T-cell (primary cell): Measurements from ENCODE around the gene IMMP1L. TPM values are rescaled to one million over a fixed set of nuclear protein-coding genes. Genes with fewer than 3 reads are reported as not detected.
A peak's percentile ranks its signal among the peaks of the same experiment; 100 is the strongest.

Experiments used
- ATAC-seq, 4 experiments: fragments of 200-7000 bp in 3 of 4; fragments of 150-1000 bp in 1 of 4; cut with Tn5 transposase; replicated peaks in 1 of 4; 1 replicate in 3 of 4; 2 replicates in 1 of 4; pipeline ENCODE4 v1.10.0; 2021; ENCODE audit warnings: moderate library complexity in 3 of 4, mild to moderate bottlenecking in 2 of 4, moderate number of reproducible peaks in 1 of 4
- CTCF ChIA-PET, 2 donors: fragments of 300-600 bp; sonication (Branson Sonifier 250); formaldehyde crosslinking; loops; one replicate each; lab custom pipeline; 2022; ENCODE audit warnings: antibody characterized with exemption in 2 of 2; lab: Charles Lee
- POLR2A ChIA-PET, 2 donors: fragments of 300-600 bp; sonication (Branson Sonifier 250); formaldehyde crosslinking; loops; one replicate each; lab custom pipeline; 2022; ENCODE audit warnings: antibody characterized with exemption in 2 of 2; lab: Charles Lee
- DNase-seq, 35 experiments: peaks; one replicate each; pipeline versions ENCODE4 v3.0.0 to v3.0.0-alpha.2; 2013 to 2023
- H3K27ac ChIP-seq: one replicate; pipeline ENCODE4 v1.5.1; 2013; ENCODE audit warnings: low read length
- H3K27me3 ChIP-seq, 2 experiments: replicated peaks in 1 of 2; 1 replicate in 1 of 2; 2 replicates in 1 of 2; pipeline versions ENCODE4 v1.6.1 to v1.7.0; 2013; ENCODE audit warnings: low read length in 1 of 2, mixed read lengths in 1 of 2; ENCODE audit not compliant: control insufficient read depth in 2 of 2, insufficient read depth in 2 of 2; ENCODE audit errors: extremely low read depth in 1 of 2
- H3K36me3 ChIP-seq, 2 donors: 1 replicate in 1 of 2; 2 replicates in 1 of 2; pipeline versions ENCODE4 v1.6.1 to v1.7.0; 2013; ENCODE audit warnings: low read length in 1 of 2; ENCODE audit not compliant: control insufficient read depth in 2 of 2, insufficient read depth in 1 of 2; ENCODE audit errors: extremely low read depth in 1 of 2
- H3K4me1 ChIP-seq, 2 experiments: 1 replicate in 1 of 2; 2 replicates in 1 of 2; pipeline versions ENCODE4 v1.6.1 to v1.7.0; 2013; ENCODE audit warnings: low read length in 2 of 2, mixed read lengths in 1 of 2; ENCODE audit not compliant: insufficient read depth in 2 of 2, control insufficient read depth in 1 of 2; ENCODE audit errors: extremely low read depth in 1 of 2
- H3K4me3 ChIP-seq, 2 donors: 1 replicate in 1 of 2; 2 replicates in 1 of 2; pipeline versions ENCODE4 v1.5.1 to v1.7.0; 2013; ENCODE audit warnings: mild to moderate bottlenecking in 2 of 2, low read length in 1 of 2, moderate library complexity in 1 of 2; ENCODE audit not compliant: control insufficient read depth in 1 of 2; ENCODE audit errors: extremely low read depth in 1 of 2
- H3K9me3 ChIP-seq: 2 replicates; pipeline ENCODE4 v1.7.0; 2013
- H3K27ac Mint-ChIP-seq, 2 donors: one replicate each; pipeline ENCODE4 v1.8.0; 2020 to 2021; ENCODE audit warnings: mild to moderate bottlenecking in 2 of 2, mixed read lengths in 2 of 2
- H3K27me3 Mint-ChIP-seq, 2 donors: one replicate each; pipeline ENCODE4 v1.8.0; 2021 to 2022; ENCODE audit warnings: mixed read lengths in 2 of 2
- H3K36me3 Mint-ChIP-seq: one replicate; pipeline ENCODE4 v1.8.0; 2021; ENCODE audit warnings: mixed read lengths
- H3K4me1 Mint-ChIP-seq, 3 donors: one replicate each; pipeline ENCODE4 v1.8.0; 2020 to 2022; ENCODE audit warnings: mixed read lengths in 3 of 3, mild to moderate bottlenecking in 1 of 3
- H3K4me3 Mint-ChIP-seq, 3 donors: one replicate each; pipeline ENCODE4 v1.8.0; 2020 to 2022; ENCODE audit warnings: mild to moderate bottlenecking in 3 of 3, mixed read lengths in 3 of 3, moderate library complexity in 3 of 3
- H3K9me3 Mint-ChIP-seq, 3 donors: one replicate each; pipeline ENCODE4 v1.8.0; 2020 to 2022; ENCODE audit warnings: mixed read lengths in 3 of 3
- WGBS: methylation state at CpG from one replicate; pipeline ENCODE4 v1.1.5; 2013; ENCODE audit warnings: missing lambda C conversion rate; ENCODE audit not compliant: insufficient coverage; 5-methylcytosine and 5-hydroxymethylcytosine counted together
- total RNA-seq, 35 experiments: library from RNA in 6 of 35; stranded (reverse) in 6 of 35; fragments of 120-200 nt in 1 of 35; gene quantifications; one replicate each; pipeline versions ENCODE4 v1.2.1 to v1.2.4 and lab custom pipeline; 2013 to 2026

IMMP1L gene, protein sequence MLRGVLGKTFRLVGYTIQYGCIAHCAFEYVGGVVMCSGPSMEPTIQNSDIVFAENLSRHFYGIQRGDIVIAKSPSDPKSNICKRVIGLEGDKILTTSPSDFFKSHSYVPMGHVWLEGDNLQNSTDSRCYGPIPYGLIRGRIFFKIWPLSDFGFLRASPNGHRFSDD
- total RNA-seq: 10 to 100 TPM in 4 of 5 donors, 1 to 10 TPM in 1; 8.2 to 16.3 (median 14.2) TPM
- total RNA-seq (2013): 38.3 TPM
- 4.0 to 16.3 (median 9.3) reads per million in 29 experiments for total RNA-seq (lab: John Stamatoyannopoulos, UW)

GRCh38 chr11:31509429-31510345 is at the start of gene IMMP1L, which contains the start of gene ELP4:
Gene IMMP1L, minus strand, starts transcription at chr11:31509622. Its CDS starts 46,346 bp downstream, at chr11:31463276.
Gene ELP4, plus strand, starts transcription at chr11:31509767. Its CDS starts 18 bp downstream, at chr11:31509785.
- no peaks in the 10 kb centered on the region for H3K9me3 Mint-ChIP-seq
- peaks cover 48 to 68% (median 53%) of the 10 kb centered on the region in 3 donors for H3K4me1 Mint-ChIP-seq

DNA sequence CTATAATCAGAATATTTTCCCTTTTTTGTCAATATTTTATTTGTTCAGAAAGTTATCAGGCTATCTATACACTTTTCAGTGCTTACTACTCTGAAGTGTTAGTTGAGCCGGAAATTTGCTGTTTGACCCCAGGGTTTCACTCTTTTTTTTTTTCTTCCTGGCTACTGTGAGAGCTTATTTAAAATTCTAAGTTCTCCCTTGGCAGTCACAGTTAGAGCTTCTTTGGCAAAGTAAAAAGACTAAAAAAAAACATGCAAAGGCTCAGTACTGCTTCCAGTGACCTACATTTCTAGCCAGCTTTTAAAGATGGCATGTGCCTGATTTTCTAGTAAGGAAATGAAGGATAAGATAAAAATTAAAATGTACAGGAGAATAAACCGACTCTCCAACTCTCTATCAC is 48.6 kb upstream of the IMMP1L start:
- no peaks in the 10 kb centered on the region for H3K4me1 ChIP-seq
- H3K27ac ChIP-seq: no peak overlapping the region
- H3K9me3 Mint-ChIP-seq: no peaks in the 10 kb centered on the region
- no peak overlapping the region for H3K27ac Mint-ChIP-seq
- no peaks in the 10 kb centered on the region for H3K9me3 ChIP-seq
- no peak overlapping the region for H3K4me3 Mint-ChIP-seq
- WGBS: 100% methylated on average over 1 of the region's 2 CpGs
- H3K4me1 Mint-ChIP-seq: peaks cover 0 to 4% (median 0%) of the 10 kb centered on the region in 3 donors
- H3K36me3 Mint-ChIP-seq: peaks cover 7% of the 10 kb centered on the region
- CTCF ChIA-PET: interaction anchor here in 1 of 2 donors (1.3 kb wide), 1 partner anchor 15 kb away, joined by 6 read pairs; no protein-coding TSS in a partner anchor
- no peaks in the 10 kb centered on the region for H3K27me3 ChIP-seq
- ATAC-seq (no peak), DNase-seq (no peak)
- POLR2A ChIA-PET: interaction anchor here in 1 of 2 donors (0.7 kb wide), 1 partner anchor 50 kb away, joined by 3 read pairs; no protein-coding TSS in a partner anchor
- H3K4me3 ChIP-seq: no peak overlapping the region
- no peaks in the 10 kb centered on the region for H3K36me3 ChIP-seq
- H3K27me3 Mint-ChIP-seq: no peaks in the 10 kb centered on the region

More at GRCh38 chr11:31509429-31510345, at the start of gene IMMP1L, which contains the start of gene ELP4:
- Histone ChIP-seq H3K4me1 (peaks cover 2 to 24% of the 10 kb centered on the region in 2 experiments), H3K36me3 (peaks cover 0 to 6% of the 10 kb centered on the region in 2 donors), H3K27me3 (no peaks in the 10 kb centered on the region), H3K9me3 (no peaks in the 10 kb centered on the region), H3K4me3 (peak within 1 kb of the TSS; percentile 58 to 95), H3K27ac (peak within 1 kb of the TSS; percentile 82)
- CTCF ChIA-PET: no interaction called here
- Mint-ChIP-seq H3K27ac (peak within 1 kb of the TSS; percentile 89 to 98), H3K27me3 (no peaks in the 10 kb centered on the region), H3K4me3 (peak within 1 kb of the TSS; percentile 93 to 98 (median 95)), H3K36me3 (peaks cover 11% of the 10 kb centered on the region)
- under 1% methylated on average over 36 of the region's 47 CpGs for WGBS
- peak; percentile 87 to 98 (median 94) for DNase-seq
- ATAC-seq: peak; percentile 99 to 100 (median 99)
- POLR2A ChIA-PET: interaction anchor here in 1 of 2 donors (0.5 kb wide), 1 partner anchor 331 kb away, joined by 6 read pairs; no protein-coding TSS in a partner anchor

- DNase-seq (no peak), ATAC-seq (no peak)
- Histone ChIP-seq H3K4me1 (no peaks in the 10 kb centered on the region), H3K27ac (no peak overlapping the region), H3K4me3 (no peak overlapping the region), H3K9me3 (no peaks in the 10 kb centered on the region), H3K36me3 (no peaks in the 10 kb centered on the region), H3K27me3 (no peaks in the 10 kb centered on the region)
- no CpG with 5 or more reads among the region's 1 CpG for WGBS
- Mint-ChIP-seq H3K4me1 (peaks cover 0 to 4% (median 0%) of the 10 kb centered on the region in 3 donors), H3K27me3 (no peaks in the 10 kb centered on the region), H3K36me3 (peaks cover 8% of the 10 kb centered on the region), H3K27ac (no peak overlapping the region), H3K9me3 (no peaks in the 10 kb centered on the region), H3K4me3 (no peak overlapping the region)
- ChIA-PET CTCF (no interaction called here), POLR2A (no interaction called here)
Observed at GRCh38 chr11:31555938-31556337, 46.5 kb upstream of the IMMP1L start.

DNA sequence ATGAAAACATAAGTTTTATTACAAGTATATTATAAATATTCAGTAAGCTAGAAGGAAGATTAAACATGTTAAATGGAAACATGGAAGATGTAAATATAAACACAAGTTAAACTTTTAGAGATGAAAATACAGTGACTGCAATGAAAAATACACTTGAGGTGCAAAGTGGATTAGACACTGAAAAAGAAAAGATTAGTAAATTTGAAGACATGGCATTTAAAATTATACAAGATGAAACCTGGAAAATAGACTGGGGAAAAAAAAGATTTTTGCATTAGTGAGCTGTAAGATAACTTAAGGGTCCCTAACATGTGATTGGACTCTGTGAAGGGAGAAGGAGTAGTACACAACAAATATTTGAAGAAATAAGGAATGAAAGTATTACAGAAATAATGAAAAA is 33.4 kb upstream of the IMMP1L start:
- ATAC-seq (no peak), DNase-seq (no peak)
- no peaks in the 10 kb centered on the region for H3K27me3 Mint-ChIP-seq
- no peak overlapping the region for H3K4me3 Mint-ChIP-seq
- H3K27ac Mint-ChIP-seq: no peak overlapping the region
- Histone ChIP-seq H3K4me1 (no peaks in the 10 kb centered on the region), H3K4me3 (no peak overlapping the region), H3K27me3 (no peaks in the 10 kb centered on the region), H3K27ac (no peak overlapping the region), H3K36me3 (peaks cover 0 to 10% of the 10 kb centered on the region in 2 donors), H3K9me3 (no peaks in the 10 kb centered on the region)
- peaks cover 0 to 4% (median 0%) of the 10 kb centered on the region in 3 donors for H3K9me3 Mint-ChIP-seq
- no peaks in the 10 kb centered on the region for H3K4me1 Mint-ChIP-seq
- ChIA-PET POLR2A (no interaction called here), CTCF (no interaction called here)
- peaks cover 47% of the 10 kb centered on the region for H3K36me3 Mint-ChIP-seq

- H3K27ac Mint-ChIP-seq: no peak overlapping the region
- no peaks in the 10 kb centered on the region for H3K27me3 ChIP-seq
- H3K4me3 ChIP-seq: no peak overlapping the region
- DNase-seq: no peak
- CTCF ChIA-PET: no interaction called here
- no peaks in the 10 kb centered on the region for H3K9me3 Mint-ChIP-seq
- ATAC-seq: no peak
- no peak overlapping the region for H3K4me3 Mint-ChIP-seq
- POLR2A ChIA-PET: no interaction called here
- 96% methylated on average over 3 of the region's 4 CpGs for WGBS
- H3K36me3 Mint-ChIP-seq: peaks cover 41% of the 10 kb centered on the region
- no peak overlapping the region for H3K27ac ChIP-seq
- H3K9me3 ChIP-seq: no peaks in the 10 kb centered on the region
- H3K27me3 Mint-ChIP-seq: no peaks in the 10 kb centered on the region
- H3K4me1 ChIP-seq: no peaks in the 10 kb centered on the region
- peaks cover 0 to 2% of the 10 kb centered on the region in 2 donors for H3K36me3 ChIP-seq
- H3K4me1 Mint-ChIP-seq: peaks cover 0 to 8% (median 0%) of the 10 kb centered on the region in 3 donors
Observed at GRCh38 chr11:31535479-31535878, 26.1 kb upstream of the IMMP1L start.

DNA sequence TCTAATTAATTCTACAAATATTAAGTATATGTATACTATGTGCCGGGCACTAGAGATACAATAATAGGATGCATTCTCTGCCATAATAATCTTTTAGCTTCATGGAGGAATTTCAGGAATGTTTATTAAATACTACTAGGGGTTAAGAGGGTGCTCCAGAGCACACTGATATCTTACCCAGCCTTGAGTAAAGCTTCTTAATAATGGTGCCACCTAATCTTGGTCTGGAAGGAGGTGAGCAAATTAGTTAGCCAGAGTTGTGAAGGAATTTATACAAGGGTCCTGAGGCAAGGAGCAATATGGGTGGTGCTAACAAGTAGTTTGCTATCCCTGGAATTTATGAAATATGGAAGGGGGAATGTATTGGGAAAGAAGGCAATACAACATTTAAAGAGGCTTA is 21.9 kb upstream of the IMMP1L start:
- ATAC-seq (no peak), DNase-seq (no peak)
- ChIA-PET POLR2A (no interaction called here), CTCF (no interaction called here)
- H3K4me3 Mint-ChIP-seq: no peak overlapping the region
- no peaks in the 10 kb centered on the region for H3K9me3 Mint-ChIP-seq
- peaks cover 24% of the 10 kb centered on the region for H3K36me3 Mint-ChIP-seq
- no CpG with 5 or more reads among the region's 1 CpG for WGBS
- Histone ChIP-seq H3K9me3 (no peaks in the 10 kb centered on the region), H3K4me3 (no peak overlapping the region), H3K4me1 (no peaks in the 10 kb centered on the region), H3K27me3 (no peaks in the 10 kb centered on the region), H3K27ac (no peak overlapping the region), H3K36me3 (no peaks in the 10 kb centered on the region)
- H3K27me3 Mint-ChIP-seq: no peaks in the 10 kb centered on the region
- no peak overlapping the region for H3K27ac Mint-ChIP-seq
- H3K4me1 Mint-ChIP-seq: peaks cover 0 to 20% (median 0%) of the 10 kb centered on the region in 3 donors
